Activated CD8-positive, alpha-beta memory T cell treated with anti-CD3 and anti-CD28 coated beads, Interleukin-2, amount 50 U/mL, for 4 hours (primary cell): ENCODE measurements around the gene PGPEP1.
A peak's percentile ranks its signal among the peaks of the same experiment; 100 is the strongest.
"Not testable (repeated sequence)": the region's sequence is repeated elsewhere in the genome, so short reads cannot be mapped to it uniquely, and the experiment has no call there.

Experiments used
- DNase-seq: peaks from one replicate; pipeline ENCODE4 v3.0.0-alpha.2; 2020

PGPEP1 gene

GRCh38 chr19:18338541-18338940 lies 1.9 kb upstream of the PGPEP1 start:
- no peak for DNase-seq

DNA sequence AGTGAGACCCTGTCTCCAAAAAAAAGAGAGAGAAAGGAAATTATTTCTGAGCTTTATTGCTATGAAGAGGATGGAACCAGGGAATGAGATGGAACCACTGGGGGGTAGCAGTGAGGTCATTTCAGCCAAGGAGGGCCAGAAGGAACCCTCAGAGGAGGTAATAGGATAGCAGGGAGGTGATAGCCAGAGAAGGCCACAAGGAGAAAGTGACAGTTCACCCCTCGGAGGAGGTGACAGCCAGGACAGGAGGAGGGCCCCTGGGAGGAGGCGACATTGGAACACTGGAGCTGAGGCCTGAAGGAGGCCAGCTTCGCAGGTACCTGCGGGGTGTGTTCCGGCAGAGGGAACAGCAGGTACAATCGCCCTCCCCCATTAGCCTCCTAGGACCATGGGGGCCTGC lies 675 bp upstream of the PGPEP1 start:
- no peak for DNase-seq

GRCh38 chr19:18340990-18341868 lies 831 bp downstream of the PGPEP1 start:
- peak; percentile 74 for DNase-seq

DNA sequence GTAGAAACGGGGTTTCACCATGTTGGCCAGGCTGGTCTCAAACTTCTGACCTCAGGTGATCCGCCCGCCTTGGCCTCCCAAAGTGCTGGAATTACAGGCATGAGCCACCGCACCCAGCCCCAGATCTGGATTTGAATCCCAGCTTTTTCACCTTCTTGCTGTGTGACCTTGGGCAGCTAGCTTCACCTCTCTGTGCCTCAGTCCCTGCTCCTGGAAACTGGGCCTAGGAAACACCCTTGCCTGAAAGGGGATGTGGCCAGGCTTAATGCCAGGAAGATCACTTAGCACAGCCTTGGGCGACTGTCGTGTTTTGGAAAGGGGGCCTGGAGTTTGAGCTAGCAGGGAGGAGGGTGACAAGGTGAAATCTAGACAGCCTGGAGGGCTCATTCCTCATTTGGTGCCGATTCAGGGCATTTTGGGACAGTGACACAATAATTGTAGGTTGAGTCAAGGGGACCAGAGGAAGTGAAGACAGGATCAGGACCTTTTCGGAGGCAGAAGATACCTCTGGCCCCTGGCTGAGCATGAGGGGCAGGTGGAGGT lies 1.8 kb downstream of the PGPEP1 start:
- DNase-seq, result no peak

DNA sequence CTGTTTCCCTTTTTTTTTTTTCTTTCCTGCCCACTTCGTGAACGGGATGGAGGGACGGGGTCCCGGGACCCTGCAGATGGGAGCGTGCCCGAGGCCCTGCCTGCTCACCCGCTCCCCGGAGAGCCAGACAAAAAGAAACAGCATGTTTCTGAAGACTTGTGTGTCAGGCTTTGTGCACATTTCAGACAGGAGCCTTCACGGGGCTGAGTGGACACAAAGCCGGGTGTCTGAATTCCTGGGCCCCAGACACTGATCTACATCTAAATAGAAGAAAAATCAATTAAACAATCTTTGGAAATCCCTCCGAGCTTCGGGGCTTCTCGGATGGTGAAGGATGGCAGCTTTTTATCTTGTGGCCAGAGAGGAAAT lies 4.2 kb downstream of the PGPEP1 start:
- no peak for DNase-seq

- no peak for DNase-seq
These were observed 4.9 kb downstream of the PGPEP1 start for GRCh38 chr19:18345296-18345695.

DNA sequence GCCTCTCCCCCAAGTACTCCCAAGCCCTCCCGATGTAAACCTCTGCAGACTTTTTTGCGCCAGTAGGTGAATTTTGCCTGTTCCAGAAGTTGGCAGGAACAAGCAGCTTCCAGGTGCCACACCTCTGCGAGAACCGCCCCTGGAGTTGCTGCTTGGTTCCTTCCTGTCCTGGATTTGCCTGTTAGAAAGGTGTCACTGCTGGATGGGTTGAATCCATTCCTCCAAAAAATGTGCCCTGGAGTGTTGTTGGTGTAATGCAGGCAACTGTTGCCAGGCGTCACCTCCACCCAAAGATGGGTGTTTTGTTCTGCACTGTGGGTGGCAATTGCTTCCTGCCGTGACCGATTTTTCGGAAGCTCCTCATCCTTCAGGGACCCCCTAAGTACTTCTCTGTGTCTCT lies 5.7 kb downstream of the PGPEP1 start:
- DNase-seq, result no peak

- DNase-seq, result no peak
These were observed 7.8 kb downstream of the PGPEP1 start for GRCh38 chr19:18348171-18348570.

DNA sequence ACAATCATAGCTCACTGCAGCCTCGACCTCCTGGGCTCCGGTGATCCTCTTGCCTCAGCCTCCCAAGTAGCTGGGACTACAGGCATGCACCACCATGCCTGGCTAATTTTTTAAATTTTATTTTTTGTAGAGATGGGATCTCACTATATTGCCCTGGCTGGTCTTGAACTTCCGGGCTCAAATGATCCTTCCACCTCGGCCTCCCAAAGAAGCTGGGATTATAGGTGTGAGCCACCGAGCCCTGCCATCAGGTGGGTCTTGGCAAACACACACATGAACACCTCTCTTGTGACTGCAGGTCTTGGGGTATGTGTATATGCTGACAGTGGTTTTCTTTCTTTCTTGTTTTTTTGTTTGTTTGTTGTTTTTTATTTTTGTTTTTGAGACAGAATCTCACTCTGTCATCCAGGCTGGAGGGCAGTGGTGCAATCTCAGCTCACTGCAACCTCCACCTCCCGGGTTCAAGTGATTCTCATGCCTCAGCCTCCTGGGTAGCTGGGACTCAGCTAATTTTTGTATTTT lies 8.5 kb downstream of the PGPEP1 start:
- DNase-seq, result not testable (repeated sequence)

- DNase-seq, result no peak
These were observed 9.2 kb downstream of the PGPEP1 start for GRCh38 chr19:18349524-18350128.

DNA sequence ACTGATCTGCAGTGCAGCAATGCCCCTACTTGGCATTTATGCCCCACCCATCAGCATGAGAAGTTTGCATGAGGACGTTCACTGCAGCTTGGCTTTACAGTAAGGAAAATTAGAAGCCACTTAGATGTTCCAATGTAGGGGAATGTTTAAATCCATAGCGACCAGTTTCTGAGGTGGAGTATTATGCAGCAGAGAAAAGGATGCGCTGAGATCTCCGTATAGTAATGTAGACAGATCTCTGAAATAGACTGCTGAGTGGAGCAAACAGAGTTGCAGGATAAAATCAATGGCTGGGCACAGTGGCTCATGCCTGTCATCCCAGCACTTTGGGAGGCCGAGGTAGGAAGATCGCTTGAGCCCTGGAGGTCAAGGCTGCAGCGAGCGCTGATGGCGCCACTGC lies 10.1 kb downstream of the PGPEP1 start:
- no peak for DNase-seq

GRCh38 chr19:18351544-18351943 lies 11.1 kb downstream of the PGPEP1 start:
- DNase-seq, result no peak

GRCh38 chr19:18353378-18354005 lies 13.1 kb downstream of the PGPEP1 start:
- DNase-seq, result no peak

- not testable (repeated sequence) for DNase-seq
These were observed 14.3 kb downstream of the PGPEP1 start for GRCh38 chr19:18354743-18355142.

DNA sequence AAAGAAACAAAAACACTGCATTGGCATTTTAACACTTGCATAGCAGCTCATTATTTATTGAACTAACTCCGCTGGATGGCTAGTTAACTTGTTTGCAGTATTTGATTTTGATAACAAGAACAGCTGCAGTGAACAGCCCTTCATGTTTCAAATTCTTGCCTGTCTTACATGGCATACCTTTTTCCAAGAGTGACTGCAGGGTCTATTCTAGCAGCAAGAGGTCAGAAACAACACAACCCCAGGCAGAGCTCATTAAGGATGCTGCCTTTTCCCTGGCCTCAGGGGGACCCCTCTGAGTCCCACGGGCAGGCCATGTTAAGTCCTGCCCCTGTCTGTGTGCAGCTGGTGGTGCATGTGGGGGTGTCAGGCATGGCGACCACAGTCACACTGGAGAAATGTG lies 16.6 kb downstream of the PGPEP1 start:
- no peak for DNase-seq

DNA sequence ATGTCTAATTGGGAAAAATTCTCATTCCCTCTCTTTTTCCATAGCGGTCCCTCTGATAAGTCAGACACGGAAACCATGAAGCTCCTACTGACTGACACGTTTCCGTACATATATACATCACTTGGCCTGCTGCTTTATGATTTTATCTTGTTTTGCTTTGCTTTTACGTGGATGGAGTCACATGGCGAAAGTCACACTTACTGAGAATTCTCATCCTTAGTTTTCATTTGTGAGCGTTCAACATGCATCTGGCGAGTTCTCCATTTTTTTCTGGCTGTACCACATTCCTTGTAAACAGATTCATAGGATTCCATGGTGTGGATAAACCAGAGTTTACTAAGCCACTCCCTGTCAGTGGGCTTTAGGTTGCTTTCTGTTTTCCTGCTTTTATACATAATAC lies 21.2 kb downstream of the PGPEP1 start:
- no peak for DNase-seq

- no peak for DNase-seq
These were observed 22.6 kb downstream of the PGPEP1 start for GRCh38 chr19:18362934-18363542.

GRCh38 chr19:18363787-18364186 lies 23.4 kb downstream of the PGPEP1 start:
- no peak for DNase-seq

- not testable (repeated sequence) for DNase-seq
These were observed 24.0 kb downstream of the PGPEP1 start for GRCh38 chr19:18364277-18364825.

GRCh38 chr19:18364826-18365528 lies 24.6 kb downstream of the PGPEP1 start:
- no peak for DNase-seq

DNA sequence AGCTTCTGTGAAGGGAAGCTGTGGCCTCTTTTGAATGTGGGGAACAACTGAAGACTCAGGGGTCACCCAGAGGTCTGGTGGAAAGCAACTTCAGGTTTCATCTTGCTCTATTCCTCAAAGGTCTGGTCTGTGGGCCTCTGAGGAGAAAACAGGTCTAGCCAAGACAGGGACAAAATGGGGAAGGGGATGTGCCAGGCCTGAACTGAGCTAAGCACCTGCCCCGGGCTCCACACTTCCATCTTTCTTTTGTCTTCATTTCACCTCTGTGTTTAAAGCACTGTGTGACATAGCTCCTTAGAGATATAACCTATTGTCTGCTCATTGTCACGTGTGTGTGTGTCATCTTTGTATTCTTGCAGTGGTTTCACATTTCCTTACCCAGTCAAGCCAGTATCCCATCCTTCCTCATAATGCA lies 25.6 kb downstream of the PGPEP1 start:
- no peak for DNase-seq
